Mesenchymal stem cell (in vitro differentiated cells and primary cell): Measurements from ENCODE around the gene PPP3CA. TPM values are rescaled to one million over a fixed set of nuclear protein-coding genes. Genes with fewer than 3 reads are reported as not detected.

Experiments
- small RNA-seq: library from polyadenylated mRNA; stranded (forward); fragments of <200 nt; extraction: miRNeasy Mini kit (QIAGEN cat#:217004); gene quantifications from one replicate; pipeline ENCODE3, GENCODE V24; 2013; ENCODE audit warnings: low read depth

The PPP3CA gene

Small RNA genes lying within 50 kb of the gene (small RNA-seq; reads per million reads assigned to genes)
- gene MIR1255A (11.5 reads per million, percentile 81 among the genes with 10 or more reads in this experiment), gene MIR8066 (not detected)
